Left lung (tissue), 10 donors: Measurements from ENCODE around the gene LRPAP1. TPM values are rescaled to one million over a fixed set of nuclear protein-coding genes. Genes with fewer than 3 reads are reported as not detected.

ENCODE experiments used
- ATAC-seq: fragments of 200-7000 bp; cut with Tn5 transposase; one replicate; pipeline ENCODE4 v1.9.1; 2020; ENCODE audit warnings: moderate library complexity
- DNase-seq, 4 donors: peaks; one replicate each; pipeline ENCODE4 v3.0.0-alpha.2; 2013 to 2020
- H3K27ac ChIP-seq, 2 donors: fragments of 200-600 bp; sonication (generic) in 1 of 2; one replicate each; pipeline versions ENCODE4 v1.5.0 to v1.8.0; 2020 to 2021
- H3K27me3 ChIP-seq, 2 donors: fragments of 200-600 bp; sonication (generic) in 1 of 2; one replicate each; pipeline versions ENCODE4 v1.5.0 to v1.8.0; 2020 to 2021
- H3K36me3 ChIP-seq, 2 donors: fragments of 200-600 bp; sonication (generic) in 1 of 2; one replicate each; pipeline versions ENCODE4 v1.5.0 to v1.8.0; 2020 to 2021
- H3K4me1 ChIP-seq, 2 donors: fragments of 200-600 bp; one replicate each; pipeline ENCODE4 v1.8.0; 2021
- H3K4me3 ChIP-seq, 2 donors: fragments of 200-600 bp; sonication (generic) in 1 of 2; one replicate each; pipeline versions ENCODE4 v1.5.0 to v1.8.0; 2020 to 2021; ENCODE audit warnings: mild to moderate bottlenecking in 1 of 2
- H3K9me3 ChIP-seq, 2 donors: fragments of 200-600 bp; sonication (generic) in 1 of 2; one replicate each; pipeline versions ENCODE4 v1.5.0 to v1.8.0; 2020 to 2021
- CTCF ChIP-seq, 2 donors: fragments of 200-600 bp; sonication (generic) in 1 of 2; IDR thresholded peaks; one replicate each; pipeline versions ENCODE4 v1.5.0 to v1.8.0; 2021; ENCODE audit warnings: antibody characterized with exemption in 2 of 2
- intact Hi-C, 2 donors: fragments of 100-400 bp; cut with DNase I; formaldehyde crosslinking; loops; one replicate each; pipeline versions ENCODE4 v1.11.2 to v1.14.2; 2022
- polyA plus RNA-seq, 6 donors: library from polyadenylated mRNA; unstranded; fragments of 120-200 nt; gene quantifications; one replicate each; pipeline ENCODE4 v1.2.1, GENCODE V29; 2013; ENCODE audit not compliant: insufficient read length in 6 of 6
- total RNA-seq, 2 donors: library from RNA; stranded (reverse); fragmentation: NEBNext Ultra II Directional; extraction: Animal tissue kit (Norgen Biotek cat#: 25700); gene quantifications; one replicate each; pipeline ENCODE4 v1.2.1, GENCODE V29; 2021
- donor health status: DM: no; HTN: yes; CAD: no.
- donor health status: DM: no; HTN: no; CAD: no.

LRPAP1 gene
- total and polyA plus RNA-seq, 8 donors: 95.9 to 218 (median 112) TPM

DNA sequence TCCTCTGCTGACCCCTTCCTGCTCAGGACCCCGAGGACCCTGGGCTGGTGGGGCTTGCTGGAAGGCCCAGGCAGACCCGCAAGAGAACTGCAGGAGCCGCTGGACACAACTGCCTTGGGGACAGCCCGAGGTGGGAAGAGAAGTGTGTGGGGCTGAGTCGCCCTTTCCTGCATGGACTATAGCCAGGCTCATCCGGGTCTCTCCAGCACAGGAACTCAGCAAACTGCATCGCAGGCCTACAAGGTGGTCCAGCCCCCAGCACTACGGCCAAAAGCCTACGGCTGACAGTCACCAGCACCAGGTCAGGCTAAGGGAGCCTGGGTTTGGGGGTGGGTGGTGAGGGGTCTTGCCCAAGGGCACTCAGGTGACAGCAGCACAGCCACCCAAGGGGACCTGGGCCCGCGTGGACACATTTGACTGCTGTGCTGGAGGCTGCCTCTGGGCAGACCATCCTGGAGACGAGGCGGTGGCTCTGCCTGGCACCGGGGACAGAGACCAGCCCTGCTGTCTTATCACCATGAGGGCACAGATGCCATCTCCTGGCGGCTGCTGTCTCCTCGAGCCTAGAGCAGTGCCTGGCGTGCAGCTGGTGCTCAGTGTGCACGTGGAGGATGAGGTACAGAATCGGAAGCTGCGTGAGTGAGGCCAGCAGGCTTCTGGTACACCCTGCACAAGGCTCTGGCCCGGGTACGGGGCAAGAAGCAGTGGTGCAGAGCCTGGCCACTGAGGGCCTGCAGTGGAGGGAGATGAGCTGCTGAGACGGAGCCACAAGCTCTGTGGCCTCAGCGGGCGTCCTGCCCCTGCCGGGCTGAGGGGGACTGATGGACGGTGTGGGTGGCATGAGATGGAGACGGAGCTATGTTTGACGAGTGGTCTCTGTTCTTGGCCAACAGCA lies 15.1 kb downstream of the LRPAP1 start:
- intact Hi-C loops: no loop called here
- H3K4me1 ChIP-seq: no peaks in the 10 kb centered on the region
- DNase-seq: peak in 2 of 4 donors; percentile 24 to 68
- no peak for TF ChIP-seq CTCF (IDR thresholded peaks at IDR 0.05)
- H3K27ac ChIP-seq: no peak overlapping the region
- H3K4me3 ChIP-seq: no peak overlapping the region
- no peak for ATAC-seq
- no peaks in the 10 kb centered on the region for H3K9me3 ChIP-seq
- no peaks in the 10 kb centered on the region for H3K27me3 ChIP-seq
- peaks cover 3 to 100% of the 10 kb centered on the region in 2 donors for H3K36me3 ChIP-seq

DNA sequence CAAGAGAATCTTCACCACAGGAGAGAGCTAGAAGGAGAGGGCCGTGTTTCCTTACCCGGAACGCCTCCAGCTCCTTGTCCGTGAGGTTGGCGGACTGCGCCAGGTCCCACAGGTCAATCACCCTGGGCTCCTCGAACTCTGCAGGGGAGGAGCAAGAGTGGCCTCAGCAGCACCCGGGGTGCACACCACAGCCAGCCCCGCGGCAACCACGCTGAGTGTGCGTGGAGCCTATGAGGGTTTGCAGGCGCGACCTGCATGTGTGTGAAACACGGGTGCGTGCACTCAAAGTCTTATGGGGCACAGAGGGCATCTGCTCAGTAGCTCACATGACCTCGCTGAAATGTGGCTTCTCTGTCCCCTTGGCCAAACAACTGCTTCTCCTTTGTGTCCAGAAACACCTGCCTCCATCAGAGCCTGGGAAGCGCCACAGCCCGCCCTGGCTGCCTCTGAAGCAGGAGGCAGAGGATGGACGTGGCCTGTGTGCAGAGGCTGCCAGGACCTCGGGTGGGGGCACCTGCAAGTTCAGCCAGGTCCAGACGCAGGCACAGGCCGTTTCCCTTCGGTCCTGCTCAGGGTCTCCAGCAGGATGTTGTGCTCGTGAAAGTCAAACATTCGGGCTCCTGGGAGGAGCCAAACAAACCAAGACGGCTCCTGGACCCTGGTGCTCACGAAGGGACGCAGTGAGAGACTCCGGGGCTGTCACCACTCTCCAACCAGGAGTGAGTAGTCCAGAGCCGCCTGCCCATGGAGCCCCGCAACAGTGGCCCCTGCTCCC lies 16.0 kb downstream of the LRPAP1 start:
- Histone ChIP-seq H3K4me3 (no peak overlapping the region), H3K36me3 (peaks cover 3 to 99% of the 10 kb centered on the region in 2 donors), H3K4me1 (no peaks in the 10 kb centered on the region), H3K9me3 (no peaks in the 10 kb centered on the region), H3K27me3 (no peaks in the 10 kb centered on the region), H3K27ac (no peak overlapping the region)
- TF ChIP-seq CTCF (IDR thresholded peaks at IDR 0.05): no peak
- ATAC-seq (no peak), DNase-seq (peak in 1 of 4 donors; percentile 60)
- intact Hi-C loops: no loop called here

- peaks cover 3 to 99% of the 10 kb centered on the region in 2 donors for H3K36me3 ChIP-seq
These were observed 16.6 kb downstream of the LRPAP1 start for GRCh38 chr4:3515646-3516045.

DNA sequence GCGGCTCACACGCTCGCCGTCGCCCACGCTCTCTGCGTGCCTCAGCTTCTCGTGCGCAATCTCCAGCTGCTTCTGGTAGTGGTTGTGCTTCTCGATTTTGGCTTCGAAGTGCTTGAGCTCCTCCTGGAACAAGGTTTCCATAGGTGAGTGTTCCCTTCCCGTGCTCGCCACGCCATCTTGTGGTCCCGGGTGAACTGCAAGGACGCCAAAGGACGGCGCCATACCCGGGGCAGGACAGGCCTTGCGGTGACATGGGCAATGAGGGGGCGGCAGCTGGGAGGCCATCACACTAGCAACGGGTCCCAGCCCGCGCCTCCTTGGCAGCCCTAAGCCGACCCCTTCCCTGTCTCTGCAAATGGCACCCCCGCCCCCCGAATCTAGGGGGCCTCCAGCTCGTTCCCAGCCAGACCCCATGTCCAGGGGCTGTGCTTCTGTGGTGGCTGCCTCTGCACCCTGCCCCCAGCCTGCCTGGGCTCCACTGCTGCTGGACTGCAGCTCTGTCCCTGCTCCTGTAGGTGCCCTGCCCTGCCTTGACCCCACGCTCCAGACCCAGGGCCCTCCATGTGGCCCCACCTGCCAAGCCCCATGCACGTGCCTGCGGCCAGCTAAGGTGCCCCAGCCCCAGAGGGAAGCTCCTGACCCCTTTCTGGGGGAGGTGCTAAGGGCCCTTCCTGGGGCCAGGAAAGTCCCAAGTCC lies 17.3 kb downstream of the LRPAP1 start:
- no peaks in the 10 kb centered on the region for H3K9me3 ChIP-seq
- DNase-seq: peak in 1 of 4 donors; percentile 79
- H3K27ac ChIP-seq: no peak overlapping the region
- intact Hi-C loops: no loop called here
- ATAC-seq: no peak
- H3K27me3 ChIP-seq: no peaks in the 10 kb centered on the region
- no peaks in the 10 kb centered on the region for H3K4me1 ChIP-seq
- no peak overlapping the region for H3K4me3 ChIP-seq
- H3K36me3 ChIP-seq: peaks cover 3 to 99% of the 10 kb centered on the region in 2 donors
- no peak for TF ChIP-seq CTCF (IDR thresholded peaks at IDR 0.05)

More at GRCh38 chr4:3515646-3516045, 16.6 kb downstream of the LRPAP1 start:
- no peak overlapping the region for H3K27ac ChIP-seq
- no peak overlapping the region for H3K4me3 ChIP-seq
- TF ChIP-seq CTCF (IDR thresholded peaks at IDR 0.05): no peak
- H3K4me1 ChIP-seq: no peaks in the 10 kb centered on the region
- no peak for ATAC-seq
- H3K9me3 ChIP-seq: no peaks in the 10 kb centered on the region
- H3K27me3 ChIP-seq: no peaks in the 10 kb centered on the region
- intact Hi-C loops: no loop called here
- peak in 1 of 4 donors; percentile 51 for DNase-seq
